ENCODE results near the gene GLI1.
"Not testable (repeated sequence)": the region's sequence is repeated elsewhere in the genome, so short reads cannot be mapped to it uniquely, and the experiment has no call there.

The GLI1 gene

DNA sequence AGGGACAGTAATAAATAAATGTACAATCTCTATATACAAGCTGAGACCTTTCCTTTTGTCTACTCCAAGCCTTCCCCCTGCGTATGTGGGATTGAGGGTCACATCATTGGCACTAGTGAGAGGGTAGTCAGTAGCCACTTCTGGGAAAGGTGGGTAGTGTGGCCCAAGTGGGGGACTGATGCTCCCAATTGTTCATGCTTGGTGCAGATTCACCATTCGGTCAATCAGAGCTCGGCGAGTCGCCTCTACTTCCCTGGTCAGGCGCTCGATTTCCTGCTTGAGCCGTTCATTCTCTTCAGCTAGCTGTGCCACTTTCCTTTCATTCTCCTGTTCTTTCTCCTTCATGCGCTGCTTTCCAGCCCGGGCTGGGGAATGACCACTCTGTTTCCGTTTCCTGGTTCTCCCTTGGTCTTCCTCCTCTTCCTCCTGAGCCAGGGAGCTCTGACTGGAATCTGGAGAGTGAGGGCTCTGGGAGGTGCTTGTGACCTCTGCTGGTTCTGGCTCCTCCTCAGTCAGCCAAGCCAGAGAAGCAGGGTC, 57.1 kb downstream of the GLI1 start:
- H3K27ac ChIP-seq (ENCODE audit: low read depth, low read length), result no peak overlapping the region
- WGBS, result 96% methylated on average over 11 of the region's 11 CpGs

DNA sequence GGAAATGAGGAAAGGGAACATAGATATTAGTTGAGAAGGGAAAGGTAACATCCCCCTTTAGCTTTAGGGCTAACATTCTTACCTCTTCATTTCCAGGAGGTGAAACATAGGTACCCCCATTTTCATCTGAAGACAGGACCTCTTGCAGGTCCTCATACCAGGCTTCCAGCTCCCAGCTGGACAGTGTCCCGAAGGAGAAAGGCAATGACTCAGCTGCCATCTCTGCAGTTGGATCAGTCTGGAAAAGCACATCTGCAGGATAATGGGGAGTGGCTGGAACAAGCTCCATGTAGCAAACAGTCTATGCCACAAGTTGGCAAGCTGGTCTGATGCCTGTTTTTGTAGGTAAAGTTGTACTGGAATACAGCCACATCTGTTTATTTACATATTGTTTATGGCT, 57.6 kb downstream of the GLI1 start:
- no peaks in the 10 kb centered on the region for H3K9me3 ChIP-seq (ENCODE audit: insufficient read depth, low read depth, low read length)
- H3K36me3 ChIP-seq (ENCODE audit: insufficient read depth, low read length), result peaks cover 69% of the 10 kb centered on the region
- H3K27me3 ChIP-seq (ENCODE audit: insufficient read depth, low read length), result no peaks in the 10 kb centered on the region
- H3K27ac ChIP-seq (ENCODE audit: low read depth, low read length), result no peak overlapping the region
- H3K4me1 ChIP-seq (ENCODE audit: insufficient read depth, low read length), result peaks cover 14% of the 10 kb centered on the region; the same call in 1 of the 2 replicates
- 90% methylated on average over 1 of the region's 1 CpG for WGBS
- no peak overlapping the region for H3K9ac ChIP-seq (ENCODE audit: low read depth, low read length)
- H3K4me3 ChIP-seq (ENCODE audit: low read length), result no peak overlapping the region

More for the DNA sequence above, 57.1 kb downstream of the GLI1 start:
- H3K36me3 ChIP-seq (ENCODE audit: insufficient read depth, low read length), result peaks cover 74% of the 10 kb centered on the region
- no peak overlapping the region for H3K4me3 ChIP-seq (ENCODE audit: low read length)
- H3K27me3 ChIP-seq (ENCODE audit: insufficient read depth, low read length), result no peaks in the 10 kb centered on the region
- H3K9me3 ChIP-seq (ENCODE audit: insufficient read depth, low read depth, low read length), result no peaks in the 10 kb centered on the region
- H3K4me1 ChIP-seq (ENCODE audit: insufficient read depth, low read length), result peaks cover 10% of the 10 kb centered on the region; the same call in 1 of the 2 replicates
- no peak overlapping the region for H3K9ac ChIP-seq (ENCODE audit: low read depth, low read length)

- 0 out of 2 replicates have a peak overlapping the region, but pooled peaks have one; percentile 10 for H3K4me3 ChIP-seq (ENCODE audit: low read length)
Observed at GRCh38 chr12:57517718-57518117, 58.1 kb downstream of the GLI1 start.

GRCh38 chr12:57518176-57518919, 58.8 kb downstream of the GLI1 start:
- 91% methylated on average over 8 of the region's 8 CpGs for WGBS
- H3K9me3 ChIP-seq (ENCODE audit: insufficient read depth, low read depth, low read length), result no peaks in the 10 kb centered on the region
- H3K36me3 ChIP-seq (ENCODE audit: insufficient read depth, low read length), result peaks cover 57% of the 10 kb centered on the region
- no peak overlapping the region for H3K9ac ChIP-seq (ENCODE audit: low read depth, low read length)
- H3K4me1 ChIP-seq (ENCODE audit: insufficient read depth, low read length), result peaks cover 14% of the 10 kb centered on the region; the same call in 1 of the 2 replicates
- peak overlapping the region; percentile 10; the same call in 1 of the 2 replicates for H3K4me3 ChIP-seq (ENCODE audit: low read length)
- no peak overlapping the region for H3K27ac ChIP-seq (ENCODE audit: low read depth, low read length)
- H3K27me3 ChIP-seq (ENCODE audit: insufficient read depth, low read length), result no peaks in the 10 kb centered on the region

More at GRCh38 chr12:57517718-57518117, 58.1 kb downstream of the GLI1 start:
- H3K9me3 ChIP-seq (ENCODE audit: insufficient read depth, low read depth, low read length); H3K27ac ChIP-seq (ENCODE audit: low read depth, low read length); H3K9ac ChIP-seq (ENCODE audit: low read depth, low read length); H3K27me3 ChIP-seq (ENCODE audit: insufficient read depth, low read length): not testable (repeated sequence)
- Histone ChIP-seq H3K36me3 (ENCODE audit: insufficient read depth, low read length) (peaks cover 64% of the 10 kb centered on the region), H3K4me1 (ENCODE audit: insufficient read depth, low read length) (peaks cover 14% of the 10 kb centered on the region; the same call in 1 of the 2 replicates)
- 94% methylated on average over 10 of the region's 10 CpGs for WGBS

DNA sequence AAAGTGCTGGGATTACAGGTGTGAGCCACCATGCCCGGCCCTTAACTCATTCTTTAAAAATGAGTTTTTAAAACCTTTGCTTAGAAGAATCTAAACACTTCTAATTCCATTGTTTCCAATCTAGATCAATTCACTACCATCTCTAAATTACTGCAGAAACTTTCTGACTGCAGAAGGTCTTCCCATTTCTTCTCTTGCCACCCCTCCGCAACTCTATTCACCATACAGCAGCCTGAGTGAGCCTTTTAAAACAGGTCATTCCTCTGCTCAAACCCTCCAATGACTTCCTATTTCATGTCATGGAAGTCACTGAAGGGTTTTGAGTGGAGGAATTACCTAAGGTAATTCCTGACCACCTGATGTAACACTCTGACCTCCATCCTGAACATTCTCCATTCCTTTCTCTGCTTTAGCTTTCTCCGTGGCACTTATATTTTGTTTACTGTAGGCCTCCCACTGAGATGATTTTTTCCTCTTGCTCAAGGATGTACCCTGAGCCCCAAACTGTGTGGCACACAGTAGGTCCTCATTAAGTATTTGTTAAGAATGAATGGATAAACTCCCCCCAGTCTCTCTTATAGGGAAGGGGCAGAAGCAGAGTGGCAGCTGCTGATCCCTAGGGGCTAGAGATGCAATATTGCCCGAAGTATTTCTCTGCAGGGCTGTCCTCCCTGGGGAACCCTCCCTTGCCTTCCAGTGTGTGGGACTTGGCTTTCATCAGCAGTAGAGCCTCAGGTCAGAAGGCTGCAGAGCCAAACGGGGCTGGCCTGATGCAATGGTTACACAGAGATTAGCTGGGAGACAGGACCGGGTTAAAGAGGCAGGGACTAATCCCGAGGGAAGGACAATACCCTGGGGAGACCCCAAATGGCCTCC, 59.6 kb downstream of the GLI1 start:
- Histone ChIP-seq H3K9ac (ENCODE audit: low read depth, low read length) (peak overlapping the region; percentile 93), H3K4me3 (ENCODE audit: low read length) (peak overlapping the region; percentile 96), H3K9me3 (ENCODE audit: insufficient read depth, low read depth, low read length) (no peaks in the 10 kb centered on the region), H3K27ac (ENCODE audit: low read depth, low read length) (peak overlapping the region; percentile 99), H3K4me1 (ENCODE audit: insufficient read depth, low read length) (peaks cover 22% of the 10 kb centered on the region; the same call in 1 of the 2 replicates), H3K27me3 (ENCODE audit: insufficient read depth, low read length) (no peaks in the 10 kb centered on the region), H3K36me3 (ENCODE audit: insufficient read depth, low read length) (peaks cover 50% of the 10 kb centered on the region)
- WGBS, result 33% methylated on average over 7 of the region's 7 CpGs

GRCh38 chr12:57519796-57520052, 60.1 kb downstream of the GLI1 start:
- Histone ChIP-seq H3K4me3 (ENCODE audit: low read length) (peak overlapping the region; percentile 96), H3K27me3 (ENCODE audit: insufficient read depth, low read length) (no peaks in the 10 kb centered on the region), H3K36me3 (ENCODE audit: insufficient read depth, low read length) (peaks cover 44% of the 10 kb centered on the region), H3K4me1 (ENCODE audit: insufficient read depth, low read length) (peaks cover 22% of the 10 kb centered on the region; the same call in 1 of the 2 replicates), H3K9me3 (ENCODE audit: insufficient read depth, low read depth, low read length) (no peaks in the 10 kb centered on the region), H3K27ac (ENCODE audit: low read depth, low read length) (peak overlapping the region; percentile 99), H3K9ac (ENCODE audit: low read depth, low read length) (peak overlapping the region; percentile 93)
- 3% methylated on average over 8 of the region's 8 CpGs for WGBS

- Histone ChIP-seq H3K9me3 (ENCODE audit: insufficient read depth, low read depth, low read length) (no peaks in the 10 kb centered on the region), H3K27me3 (ENCODE audit: insufficient read depth, low read length) (no peaks in the 10 kb centered on the region), H3K4me1 (ENCODE audit: insufficient read depth, low read length) (peaks cover 22% of the 10 kb centered on the region; the same call in 1 of the 2 replicates), H3K36me3 (ENCODE audit: insufficient read depth, low read length) (peaks cover 39% of the 10 kb centered on the region), H3K27ac (ENCODE audit: low read depth, low read length) (peak within 1 kb of the TSS; percentile 99), H3K4me3 (ENCODE audit: low read length) (peak within 1 kb of the TSS; percentile 96), H3K9ac (ENCODE audit: low read depth, low read length) (peak within 1 kb of the TSS; percentile 93)
- 1% methylated on average over 45 of the region's 52 CpGs for WGBS
Observed at GRCh38 chr12:57520053-57520818, 60.7 kb downstream of the GLI1 start, which contains the start of gene DDIT3. TSS of gene DDIT3 (minus strand) at chr12:57520514. CDS start at chr12:57517406, 3,108 bp downstream.

- Histone ChIP-seq H3K27ac (ENCODE audit: low read depth, low read length) (peak overlapping the region; percentile 96; the same call in 1 of the 2 replicates), H3K27me3 (ENCODE audit: insufficient read depth, low read length) (no peaks in the 10 kb centered on the region), H3K4me1 (ENCODE audit: insufficient read depth, low read length) (peaks cover 22% of the 10 kb centered on the region; the same call in 1 of the 2 replicates), H3K4me3 (ENCODE audit: low read length) (peak overlapping the region; percentile 87), H3K9me3 (ENCODE audit: insufficient read depth, low read depth, low read length) (no peaks in the 10 kb centered on the region), H3K36me3 (ENCODE audit: insufficient read depth, low read length) (peaks cover 33% of the 10 kb centered on the region), H3K9ac (ENCODE audit: low read depth, low read length) (0 out of 2 replicates have a peak overlapping the region, but pooled peaks have one; percentile 20)
- WGBS, result 19% methylated on average over 17 of the region's 17 CpGs
Observed at GRCh38 chr12:57521525-57522010, 62.0 kb downstream of the GLI1 start.
